UCSD-AML1 (cell line): Measurements from ENCODE around the gene TMEM135.
"Not testable (repeated sequence)": the region's sequence is repeated elsewhere in the genome, so short reads cannot be mapped to it uniquely, and the experiment has no call there.

Experiments used
- DNase-seq: peaks from one replicate; lab custom pipeline; 2025; ENCODE audit not compliant: unreplicated experiment; lab: John Stamatoyannopoulos, UW

The TMEM135 gene

DNA sequence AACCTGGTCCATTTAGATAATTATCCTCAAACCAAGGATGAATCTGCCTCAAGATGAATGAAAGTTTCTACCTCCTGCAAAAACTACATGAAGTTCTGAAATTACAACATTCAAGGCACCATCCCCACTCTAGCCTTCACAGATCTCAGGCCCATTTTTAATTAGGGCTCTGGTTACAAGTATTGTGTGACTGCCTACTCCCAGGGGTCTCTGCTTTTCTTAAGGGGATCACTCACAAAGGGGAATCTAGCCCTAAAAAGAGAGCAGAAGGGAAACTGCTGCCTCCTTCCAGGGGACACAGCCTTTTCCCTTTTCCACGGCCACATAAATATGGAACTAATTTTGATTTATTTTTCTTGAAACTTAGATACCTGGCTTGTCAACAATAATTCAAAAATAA is 17.4 kb upstream of the TMEM135 start:
- no peak for DNase-seq

GRCh38 chr11:87020764-87021365 is 16.9 kb upstream of the TMEM135 start:
- no peak for DNase-seq

GRCh38 chr11:87022254-87022653 is 15.5 kb upstream of the TMEM135 start:
- no peak for DNase-seq

GRCh38 chr11:87022738-87023137 is 15.0 kb upstream of the TMEM135 start:
- DNase-seq: no peak

DNA sequence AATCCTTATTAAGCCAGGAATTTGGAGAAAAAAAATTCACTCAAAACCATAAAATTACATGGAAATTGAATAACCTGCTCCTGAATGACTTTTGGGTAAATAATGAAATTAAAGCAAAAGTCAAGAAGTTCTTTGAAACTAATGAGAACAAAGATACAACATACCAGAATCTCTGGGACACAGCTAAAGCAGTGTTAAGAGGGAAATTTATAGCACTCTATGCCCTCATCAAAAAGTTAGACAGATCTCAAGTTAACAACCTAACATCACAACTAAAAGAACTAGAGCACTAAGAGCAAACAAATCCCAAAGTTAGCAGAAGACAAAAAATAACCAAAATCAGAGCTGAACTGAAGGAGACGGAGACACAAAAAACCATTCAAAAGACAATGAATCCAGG is 11.3 kb upstream of the TMEM135 start:
- DNase-seq: not testable (repeated sequence)

- DNase-seq: no peak
Measured at GRCh38 chr11:87030458-87031054, 7.2 kb upstream of the TMEM135 start.

DNA sequence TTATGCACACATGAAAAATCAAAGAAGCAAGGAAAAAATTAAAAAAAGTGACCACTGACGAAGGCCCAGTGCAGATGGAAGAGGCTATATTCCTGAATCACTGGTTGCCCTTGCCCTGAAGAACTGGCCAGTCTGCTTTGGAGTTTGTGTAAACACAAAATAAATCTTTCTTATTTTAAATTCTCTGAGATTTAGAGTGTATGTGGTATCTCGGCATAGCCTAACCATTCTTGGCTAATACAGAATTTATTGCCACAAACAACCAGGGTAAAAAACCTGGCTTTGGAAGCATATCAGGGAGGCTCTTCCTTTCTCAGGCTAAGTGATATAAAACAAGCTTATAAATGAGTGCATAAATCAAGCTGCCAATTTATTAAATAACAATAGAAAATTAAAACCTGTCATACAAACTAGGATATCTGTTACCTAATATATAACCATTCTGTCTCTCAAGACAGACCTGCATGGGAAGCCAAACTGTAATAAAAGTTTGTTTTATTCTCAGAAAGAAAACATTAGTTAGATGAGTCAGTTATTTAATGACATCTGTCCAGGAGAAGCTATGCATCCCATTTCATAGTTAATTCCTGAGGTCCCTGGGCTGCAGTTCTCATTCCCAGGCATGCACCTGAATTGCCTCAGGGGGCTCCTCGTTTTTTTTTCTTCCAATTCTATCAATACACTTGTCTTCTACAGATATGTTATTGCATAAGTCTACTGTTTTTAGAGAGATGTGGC is 6.1 kb upstream of the TMEM135 start:
- DNase-seq: no peak

- DNase-seq: no peak
Measured at GRCh38 chr11:87033561-87033960, 4.2 kb upstream of the TMEM135 start.

DNA sequence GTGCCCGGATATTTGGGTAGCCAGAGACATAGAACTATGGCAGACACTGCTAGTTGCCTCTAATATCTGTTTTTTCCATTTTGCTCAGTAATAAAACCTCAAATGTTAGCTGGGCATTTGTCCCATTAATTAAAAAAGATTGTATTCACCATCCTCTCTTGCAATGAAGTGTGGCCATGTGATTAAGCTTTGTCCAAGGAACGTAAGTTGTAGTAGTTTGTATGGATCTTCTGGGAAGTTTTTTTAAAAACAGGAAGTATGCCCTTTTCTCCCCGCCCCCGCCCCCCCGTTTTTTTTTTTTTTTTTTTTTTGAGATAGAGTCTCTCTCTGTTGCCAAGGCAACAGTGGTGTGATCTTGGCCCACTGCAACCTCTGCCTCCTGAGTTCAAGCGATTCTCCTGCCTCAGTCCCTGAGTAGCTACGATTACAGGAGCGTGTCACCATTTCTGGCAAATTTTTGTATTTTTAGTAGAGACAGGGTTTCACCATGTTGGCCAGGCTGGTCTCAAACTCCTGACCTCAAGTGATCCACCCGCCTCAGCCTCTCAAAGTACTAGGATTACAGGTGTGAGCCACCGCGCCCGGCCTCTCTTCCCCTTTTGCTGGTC is 1.7 kb upstream of the TMEM135 start:
- no peak for DNase-seq

GRCh38 chr11:87036756-87037449 is 831 bp upstream of the TMEM135 start:
- no peak for DNase-seq

DNA sequence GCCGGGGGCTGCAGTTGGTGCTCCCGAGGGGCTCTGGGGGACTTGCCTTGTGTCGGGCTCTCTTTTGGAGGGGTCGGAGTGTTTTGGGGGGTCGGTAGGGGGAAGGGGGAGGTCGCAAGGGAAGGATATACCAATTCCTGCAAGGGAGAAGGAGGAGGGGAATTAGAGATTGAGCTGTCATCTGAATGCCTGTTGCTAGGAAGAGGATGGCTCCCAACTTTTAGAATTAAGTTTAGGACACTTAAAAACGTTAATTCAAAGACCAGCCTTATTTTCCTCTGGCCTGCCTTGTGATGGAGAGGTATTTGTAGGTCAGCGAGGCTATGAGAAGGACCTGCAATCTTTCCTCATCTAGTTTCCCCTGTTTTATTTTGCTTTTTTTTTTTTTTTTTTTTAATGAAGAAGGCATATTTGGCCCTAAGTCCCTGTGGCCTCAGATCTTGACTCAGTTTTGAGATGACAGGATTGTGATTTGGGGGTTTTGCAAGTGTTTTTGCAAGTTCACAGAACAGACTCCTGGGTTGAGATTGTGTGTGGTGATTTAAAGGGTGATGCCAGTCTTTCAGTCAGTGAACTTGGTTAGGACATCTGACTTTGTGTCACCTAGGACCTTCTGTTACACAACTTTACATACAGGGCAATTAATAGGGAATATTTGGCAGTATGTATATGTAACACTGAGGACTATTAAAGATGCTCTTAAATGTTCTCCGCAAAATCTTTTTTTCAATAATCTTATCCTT is 672 bp downstream of the TMEM135 start:
- DNase-seq: no peak

GRCh38 chr11:87039371-87039770 is 1.6 kb downstream of the TMEM135 start:
- DNase-seq: no peak

GRCh38 chr11:87043894-87044293 is 6.2 kb downstream of the TMEM135 start:
- DNase-seq: no peak

- DNase-seq: no peak
Measured at GRCh38 chr11:87046824-87047223, 9.1 kb downstream of the TMEM135 start.

GRCh38 chr11:87056091-87056490 is 18.4 kb downstream of the TMEM135 start:
- DNase-seq: no peak

GRCh38 chr11:87057749-87058148 is 20.0 kb downstream of the TMEM135 start:
- DNase-seq: no peak

DNA sequence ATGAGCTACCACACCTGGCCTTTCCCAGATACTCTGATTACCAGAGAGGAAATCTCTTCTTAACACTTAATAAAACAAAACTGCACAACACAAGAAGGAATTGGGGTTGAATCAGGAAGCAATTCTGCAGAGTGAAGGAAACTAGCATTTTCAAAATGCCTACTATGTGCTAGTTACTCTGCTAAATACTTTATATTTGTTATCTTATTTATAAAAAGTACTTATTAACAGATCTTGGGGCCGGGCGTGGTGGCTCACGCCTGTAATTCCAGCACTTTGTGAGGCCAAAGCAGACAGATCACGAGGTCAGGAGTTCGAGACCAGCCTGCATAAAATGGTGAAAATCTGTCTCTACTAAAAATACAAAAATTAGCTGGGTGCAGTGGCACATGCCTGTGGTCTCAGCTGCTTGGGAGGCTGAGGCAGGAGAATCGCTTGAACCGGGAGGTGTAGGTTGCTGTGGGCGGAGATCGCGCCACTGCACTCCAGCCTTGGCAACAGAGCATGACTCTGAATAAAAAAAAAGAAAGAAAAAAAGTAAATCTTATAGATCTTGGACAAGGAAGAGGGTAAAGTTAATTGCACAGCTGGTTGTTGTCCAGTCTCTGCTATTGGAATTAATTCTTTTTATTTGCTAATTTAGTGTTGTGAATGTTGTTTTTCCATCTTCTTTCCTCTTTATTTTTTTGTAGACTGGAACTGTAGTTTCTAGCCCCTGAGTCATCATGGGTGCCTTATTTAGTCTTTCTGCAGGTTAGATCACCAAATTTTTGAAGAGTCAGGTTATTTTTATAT is 22.1 kb downstream of the TMEM135 start:
- DNase-seq: no peak

GRCh38 chr11:87061766-87062165 is 24.0 kb downstream of the TMEM135 start:
- DNase-seq: no peak

GRCh38 chr11:87063982-87064381 is 26.2 kb downstream of the TMEM135 start:
- no peak for DNase-seq

DNA sequence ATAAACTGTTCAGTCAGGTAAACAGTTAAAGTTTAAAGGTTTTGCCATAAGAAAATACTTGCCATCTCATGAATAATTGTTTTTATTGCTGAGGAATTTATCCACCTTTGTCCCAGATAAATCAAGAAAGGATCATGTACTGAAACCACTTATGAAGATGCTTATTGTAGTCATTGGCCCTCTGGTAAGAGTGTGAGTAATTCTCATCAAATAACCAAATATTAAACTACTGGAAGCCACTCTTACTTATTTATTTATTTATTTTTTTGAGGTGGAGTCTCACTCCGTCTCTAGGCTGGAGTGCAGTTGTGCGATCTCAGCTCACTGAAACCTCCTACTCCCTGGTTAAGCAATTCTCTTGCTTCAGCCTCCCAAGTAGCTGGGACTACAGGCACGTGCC is 35.1 kb downstream of the TMEM135 start:
- DNase-seq: no peak
